GM12864 (cell line): ENCODE data around the gene UNC5C.

ENCODE experiments used
- DNase-seq: peaks from one replicate; pipeline ENCODE4 v3.0.0-alpha.2; 2011; ENCODE audit warnings: low read depth
- H3K4me3 ChIP-seq: 2 replicates; pipeline ENCODE4 v1.5.1; 2011; ENCODE audit warnings: mild to moderate bottlenecking, low read depth, low read length, control low read depth
- CTCF ChIP-seq: IDR thresholded peaks from 2 replicates; pipeline ENCODE4 v1.5.1; 2011; ENCODE audit warnings: low read depth, mild to moderate bottlenecking, moderate library complexity, low read length, control low read depth, inconsistent platforms; ENCODE audit errors: missing control alignments

UNC5C gene

GRCh38 chr4:95476121-95476520 lies 72.7 kb downstream of the UNC5C start:
- H3K4me3 ChIP-seq: no peak overlapping the region
- no peak for TF ChIP-seq CTCF
- DNase-seq: no peak

- no peak for TF ChIP-seq CTCF
- no peak for DNase-seq
- no peak overlapping the region for H3K4me3 ChIP-seq
These were observed 76.2 kb downstream of the UNC5C start for GRCh38 chr4:95472534-95472933.

GRCh38 chr4:95470622-95471021 lies 78.2 kb downstream of the UNC5C start:
- H3K4me3 ChIP-seq: no peak overlapping the region
- no peak for DNase-seq
- TF ChIP-seq CTCF: no peak

- DNase-seq: no peak
- H3K4me3 ChIP-seq: no peak overlapping the region
- no peak for TF ChIP-seq CTCF
These were observed 79.2 kb downstream of the UNC5C start for GRCh38 chr4:95469617-95470016.

- H3K4me3 ChIP-seq: no peak overlapping the region
- no peak for TF ChIP-seq CTCF
- no peak for DNase-seq
These were observed 82.0 kb downstream of the UNC5C start for GRCh38 chr4:95466791-95467190.

GRCh38 chr4:95465010-95465409 lies 83.8 kb downstream of the UNC5C start:
- no peak overlapping the region for H3K4me3 ChIP-seq
- DNase-seq: no peak
- TF ChIP-seq CTCF: no peak

GRCh38 chr4:95462921-95463320 lies 85.9 kb downstream of the UNC5C start:
- TF ChIP-seq CTCF: no peak
- no peak overlapping the region for H3K4me3 ChIP-seq
- DNase-seq: no peak
